B cell (primary cell): ENCODE data around the gene PLD5. TPM values are rescaled to one million over a fixed set of nuclear protein-coding genes. Genes with fewer than 3 reads are reported as not detected.

Experiments used
- ATAC-seq: fragments of 200-7000 bp; cut with Tn5 transposase; one replicate; pipeline ENCODE4 v1.10.0; 2021; ENCODE audit warnings: low read depth, mild to moderate bottlenecking, moderate number of reproducible peaks, moderate library complexity
- CTCF ChIA-PET: fragments of 350-600 bp; sonication (Branson Sonifier 250); formaldehyde crosslinking; loops from one replicate; lab custom pipeline; 2021; ENCODE audit warnings: antibody characterized with exemption, inconsistent platforms; lab: Charles Lee
- POLR2A ChIA-PET: fragments of 350-600 bp; sonication (Branson Sonifier 250); formaldehyde crosslinking; loops from one replicate; lab custom pipeline; 2021; ENCODE audit warnings: antibody characterized with exemption; lab: Charles Lee
- DNase-seq: peaks from one replicate; pipeline ENCODE4 v3.0.0; 2013
- H2AFZ ChIP-seq: 2 replicates; pipeline ENCODE4 v1.6.1; 2012; ENCODE audit warnings: mild to moderate bottlenecking, low read depth, low read length; ENCODE audit not compliant: insufficient read depth, poor library complexity, severe bottlenecking
- H3K27ac ChIP-seq, 2 donors: 1 replicate in 1 of 2; 2 replicates in 1 of 2; pipeline ENCODE4 v1.5.1; 2012 to 2013; ENCODE audit warnings: low read length in 2 of 2, mild to moderate bottlenecking in 2 of 2, moderate library complexity in 1 of 2
- H3K27me3 ChIP-seq, 4 experiments: fragments of 200-600 bp in 1 of 4; sonication (generic) in 1 of 4; replicated peaks in 1 of 4; 1 replicate in 2 of 4; 2 replicates in 2 of 4; pipeline versions ENCODE4 v1.6.1 to v1.7.0; 2013 to 2016; ENCODE audit warnings: low read length in 3 of 4, mild to moderate bottlenecking in 2 of 4, mixed read lengths in 1 of 4, moderate library complexity in 1 of 4; ENCODE audit not compliant: insufficient read depth in 4 of 4, control insufficient read depth in 3 of 4; ENCODE audit errors: control extremely low read depth in 1 of 4
- H3K36me3 ChIP-seq, 2 experiments: replicated peaks in 1 of 2; 1 replicate in 1 of 2; 2 replicates in 1 of 2; pipeline versions ENCODE4 v1.6.1 to v1.7.1; 2013; ENCODE audit warnings: low read length in 1 of 2; ENCODE audit not compliant: insufficient read depth in 2 of 2, control insufficient read depth in 1 of 2; ENCODE audit errors: control extremely low read depth in 1 of 2, extremely low read depth in 1 of 2
- H3K4me1 ChIP-seq, 2 donors: fragments of 200-600 bp in 1 of 2; sonication (generic) in 1 of 2; 1 replicate in 1 of 2; 2 replicates in 1 of 2; pipeline versions ENCODE4 v1.5.1 to v1.6.1; 2013 to 2017; ENCODE audit warnings: low read length in 2 of 2; ENCODE audit not compliant: control insufficient read depth in 2 of 2, insufficient read depth in 2 of 2
- H3K4me2 ChIP-seq: replicated peaks from 2 replicates; pipeline ENCODE3; 2012; ENCODE audit warnings: mild to moderate bottlenecking, low read depth, low read length; ENCODE audit not compliant: poor library complexity, severe bottlenecking
- H3K4me3 ChIP-seq, 5 experiments: fragments of 200-600 bp in 1 of 5; sonication (generic) in 1 of 5; 1 replicate in 3 of 5; 2 replicates in 2 of 5; pipeline versions ENCODE4 v1.5.1 to v1.7.0; 2011 to 2016; ENCODE audit warnings: low read length in 4 of 5, mild to moderate bottlenecking in 4 of 5, low read depth in 2 of 5, control low read depth in 1 of 5, moderate library complexity in 1 of 5; ENCODE audit not compliant: insufficient read depth in 1 of 5; ENCODE audit errors: control extremely low read depth in 1 of 5, extremely low read depth in 1 of 5
- H3K79me2 ChIP-seq: fragments of 200-600 bp; sonication (generic); one replicate; pipeline ENCODE4 v1.6.0; 2016; ENCODE audit warnings: low read length; ENCODE audit not compliant: control insufficient read depth, insufficient read depth
- H3K9ac ChIP-seq: fragments of 200-600 bp; sonication (generic); 2 replicates; pipeline ENCODE4 v1.6.1; 2017; ENCODE audit warnings: mild to moderate bottlenecking, low read length, moderate library complexity
- H3K9me3 ChIP-seq, 3 donors: one replicate each; pipeline versions ENCODE4 v1.6.1 to v1.7.1; 2013; ENCODE audit warnings: low read length in 2 of 3; ENCODE audit not compliant: control insufficient read depth in 2 of 3, insufficient read depth in 1 of 3; ENCODE audit errors: control extremely low read depth in 1 of 3
- H4K20me1 ChIP-seq: 2 replicates; pipeline ENCODE4 v1.6.0; 2012; ENCODE audit warnings: mild to moderate bottlenecking, low read length; ENCODE audit not compliant: insufficient read depth, control insufficient read depth, poor library complexity, severe bottlenecking
- H3K27ac Mint-ChIP-seq: one replicate; pipeline ENCODE4 v1.8.0; 2021; ENCODE audit warnings: mixed read lengths
- H3K27me3 Mint-ChIP-seq: one replicate; pipeline ENCODE4 v1.8.0; 2021; ENCODE audit warnings: mixed read lengths
- H3K4me1 Mint-ChIP-seq: one replicate; pipeline ENCODE4 v1.8.0; 2021; ENCODE audit warnings: mixed read lengths
- H3K4me3 Mint-ChIP-seq: one replicate; pipeline ENCODE4 v1.8.0; 2021; ENCODE audit warnings: mixed read lengths
- H3K9me3 Mint-ChIP-seq: one replicate; pipeline ENCODE4 v1.8.0; 2022; ENCODE audit warnings: mixed read lengths; ENCODE audit not compliant: insufficient read depth
- EZH2 ChIP-seq: IDR thresholded peaks from 2 replicates; pipeline ENCODE4 v1.6.1; 2012; ENCODE audit warnings: borderline replicate concordance, low read depth, mild to moderate bottlenecking, moderate library complexity, low read length; ENCODE audit not compliant: insufficient read depth, poor library complexity, severe bottlenecking
- WGBS: methylation state at CpG from one replicate; pipeline ENCODE4 v1.1.5; 2013; ENCODE audit warnings: missing lambda C conversion rate; ENCODE audit not compliant: insufficient coverage; 5-methylcytosine and 5-hydroxymethylcytosine counted together
- intact Hi-C: fragments of 100-400 bp; cut with micrococcal nuclease; formaldehyde crosslinking; loops from one replicate; pipeline ENCODE4 v1.10.0; 2022
- polyA plus RNA-seq: library from polyadenylated mRNA; depleted of rRNA; stranded (reverse); fragments of >200 nt; gene quantifications from 2 replicates; pipeline ENCODE4 v1.2.3, GENCODE V29; 2012
- total RNA-seq, 2 donors: library from RNA; stranded (reverse); fragments of 120-200 nt in 1 of 2; gene quantifications; 1 replicate in 1 of 2; 2 replicates in 1 of 2; pipeline versions ENCODE4 v1.2.3 to v1.2.4, GENCODE V29; 2013 to 2022
- TF ChIP-seq, protein P1 (sequence below): fragments of 200-600 bp; IDR thresholded peaks from one replicate; pipeline ENCODE4 v1.8.0; 2022; ENCODE audit warnings: antibody characterized with exemption, mild to moderate bottlenecking

PLD5 gene
- total and polyA plus RNA-seq, 2 donors (not counting 1 experiment from before 2014, with no cell fraction given) = 0.37 to 1.9 TPM

GRCh38 chr1:242199776-242200458 is 324.6 kb downstream of the PLD5 start:
- no peaks in the 10 kb centered on the region for H3K9me3 Mint-ChIP-seq
- no peak overlapping the region for H3K4me2 ChIP-seq
- ChIA-PET POLR2A (no interaction called here), CTCF (interaction anchor here (0.7 kb wide), 1 partner anchor 251 kb away, joined by 3 read pairs; no protein-coding TSS in a partner anchor)
- no peak for ATAC-seq
- intact Hi-C loops = no loop called here
- no peak overlapping the region for H3K9ac ChIP-seq
- no peaks in the 10 kb centered on the region for H3K27me3 Mint-ChIP-seq
- TF ChIP-seq EZH2 = no peak
- TF ChIP-seq, protein P1, sequence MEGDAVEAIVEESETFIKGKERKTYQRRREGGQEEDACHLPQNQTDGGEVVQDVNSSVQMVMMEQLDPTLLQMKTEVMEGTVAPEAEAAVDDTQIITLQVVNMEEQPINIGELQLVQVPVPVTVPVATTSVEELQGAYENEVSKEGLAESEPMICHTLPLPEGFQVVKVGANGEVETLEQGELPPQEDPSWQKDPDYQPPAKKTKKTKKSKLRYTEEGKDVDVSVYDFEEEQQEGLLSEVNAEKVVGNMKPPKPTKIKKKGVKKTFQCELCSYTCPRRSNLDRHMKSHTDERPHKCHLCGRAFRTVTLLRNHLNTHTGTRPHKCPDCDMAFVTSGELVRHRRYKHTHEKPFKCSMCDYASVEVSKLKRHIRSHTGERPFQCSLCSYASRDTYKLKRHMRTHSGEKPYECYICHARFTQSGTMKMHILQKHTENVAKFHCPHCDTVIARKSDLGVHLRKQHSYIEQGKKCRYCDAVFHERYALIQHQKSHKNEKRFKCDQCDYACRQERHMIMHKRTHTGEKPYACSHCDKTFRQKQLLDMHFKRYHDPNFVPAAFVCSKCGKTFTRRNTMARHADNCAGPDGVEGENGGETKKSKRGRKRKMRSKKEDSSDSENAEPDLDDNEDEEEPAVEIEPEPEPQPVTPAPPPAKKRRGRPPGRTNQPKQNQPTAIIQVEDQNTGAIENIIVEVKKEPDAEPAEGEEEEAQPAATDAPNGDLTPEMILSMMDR = no peak
- H3K27ac ChIP-seq = no peak overlapping the region
- no peaks in the 10 kb centered on the region for H3K9me3 ChIP-seq
- H3K27me3 ChIP-seq = no peaks in the 10 kb centered on the region
- H3K36me3 ChIP-seq = no peaks in the 10 kb centered on the region
- DNase-seq = no peak
- H3K4me3 ChIP-seq = no peak overlapping the region
- H3K27ac Mint-ChIP-seq = no peak overlapping the region
- no peaks in the 10 kb centered on the region for H3K4me1 ChIP-seq
- no peaks in the 10 kb centered on the region for H4K20me1 ChIP-seq
- no peaks in the 10 kb centered on the region for H3K4me1 Mint-ChIP-seq
- H3K79me2 ChIP-seq = no peaks in the 10 kb centered on the region
- H2AFZ ChIP-seq = no peak overlapping the region
- 90% methylated on average over 7 of the region's 8 CpGs for WGBS
- no peak overlapping the region for H3K4me3 Mint-ChIP-seq

DNA sequence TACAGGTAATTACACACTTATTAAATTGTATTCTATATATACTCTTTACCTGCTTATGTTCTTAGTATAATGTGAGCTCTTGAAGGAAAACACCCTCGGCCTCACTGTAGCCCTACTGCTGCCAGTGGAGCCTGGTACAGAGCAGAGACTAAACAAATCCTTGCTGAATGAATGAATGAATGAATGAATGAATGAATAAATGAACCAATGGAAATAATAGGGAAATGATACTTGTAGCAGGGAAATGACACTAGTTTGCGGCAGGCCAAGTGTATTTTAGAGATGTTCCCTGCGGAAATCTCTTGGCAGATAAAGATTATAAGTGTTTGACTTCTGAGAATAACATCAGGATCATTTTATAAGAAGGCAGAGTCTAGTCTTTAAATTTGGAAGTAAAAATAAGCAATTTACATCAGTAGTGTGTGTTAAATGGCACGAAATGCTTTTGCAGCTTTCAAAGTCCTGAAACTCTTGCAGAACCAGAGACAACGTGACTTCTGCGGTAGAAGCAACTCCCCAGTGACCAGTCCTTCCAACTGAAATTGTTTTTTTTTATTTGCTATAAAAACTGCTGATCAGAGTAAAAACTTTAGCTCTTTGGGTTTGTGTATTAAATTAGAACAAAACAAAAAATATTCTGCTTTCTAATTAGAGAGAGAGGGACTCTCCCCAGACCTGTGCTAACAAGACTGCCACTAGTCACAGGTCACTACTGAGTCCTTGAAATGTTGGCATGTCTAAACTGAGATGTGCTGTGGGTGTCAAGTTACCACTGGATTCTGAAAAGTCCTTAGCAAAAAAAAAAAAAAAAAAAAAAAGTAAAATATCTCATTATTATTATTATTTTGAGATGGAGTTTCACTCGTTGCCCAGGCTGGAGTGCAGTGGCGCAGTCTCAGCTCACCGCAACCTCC is 326.3 kb downstream of the PLD5 start:
- ATAC-seq = no peak
- Mint-ChIP-seq H3K27me3 (no peaks in the 10 kb centered on the region), H3K4me1 (no peaks in the 10 kb centered on the region), H3K9me3 (no peaks in the 10 kb centered on the region), H3K4me3 (no peak overlapping the region), H3K27ac (no peak overlapping the region)
- TF ChIP-seq, protein P1 = no peak
- TF ChIP-seq EZH2 = no peak
- no peak overlapping the region for H3K4me2 ChIP-seq
- H2AFZ ChIP-seq = no peak overlapping the region
- no peaks in the 10 kb centered on the region for H3K4me1 ChIP-seq
- H3K4me3 ChIP-seq = no peak overlapping the region
- DNase-seq = no peak
- 85% methylated on average over 5 of the region's 9 CpGs for WGBS
- H4K20me1 ChIP-seq = no peaks in the 10 kb centered on the region
- H3K9me3 ChIP-seq = no peaks in the 10 kb centered on the region
- POLR2A ChIA-PET = no interaction called here
- H3K27me3 ChIP-seq = no peaks in the 10 kb centered on the region
- no peaks in the 10 kb centered on the region for H3K36me3 ChIP-seq
- CTCF ChIA-PET = no interaction called here
- intact Hi-C loops = no loop called here
- H3K27ac ChIP-seq = no peak overlapping the region
- H3K79me2 ChIP-seq = no peaks in the 10 kb centered on the region
- no peak overlapping the region for H3K9ac ChIP-seq
